ENCODE measurements around the gene ABHD17C.

ABHD17C gene

DNA sequence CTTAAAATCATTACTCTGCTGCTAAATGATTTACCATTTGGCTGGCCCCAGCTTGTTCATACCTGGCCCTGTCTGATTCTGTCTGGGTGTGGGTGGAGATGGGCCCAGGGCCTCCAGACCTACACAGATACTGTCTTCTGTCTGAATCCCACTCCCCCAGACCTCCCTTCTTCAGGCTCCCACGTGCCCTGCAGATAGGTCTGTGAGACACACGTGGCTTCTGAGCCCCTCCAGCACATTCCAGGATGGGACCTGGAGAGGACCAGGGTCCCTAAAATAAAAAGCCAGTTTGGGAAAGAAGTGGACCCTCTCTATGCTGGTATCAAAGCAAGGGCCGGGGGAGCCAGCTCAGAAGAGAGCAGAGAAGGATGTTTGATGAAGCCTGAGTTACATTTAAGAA is 69.4 kb downstream of the ABHD17C start:
- no peak for DNase-seq (ENCODE audit: low read depth in 2 of 2)

GRCh38 chr15:80766275-80766674 is 71.2 kb downstream of the ABHD17C start:
- no peak for DNase-seq (ENCODE audit: low read depth in 2 of 2)

- DNase-seq (ENCODE audit: low read depth in 2 of 2), result no peak
These were observed 73.0 kb downstream of the ABHD17C start for GRCh38 chr15:80768158-80768557.

- no peak for DNase-seq (ENCODE audit: low read depth in 2 of 2)
These were observed 74.2 kb downstream of the ABHD17C start for GRCh38 chr15:80769153-80769828.

- no peak for DNase-seq (ENCODE audit: low read depth in 2 of 2)
These were observed 75.0 kb downstream of the ABHD17C start for GRCh38 chr15:80769829-80770705.

- DNase-seq (ENCODE audit: low read depth in 2 of 2), result no peak
These were observed 78.0 kb downstream of the ABHD17C start for GRCh38 chr15:80773122-80773551.

- no peak for DNase-seq (ENCODE audit: low read depth in 2 of 2)
These were observed 78.8 kb downstream of the ABHD17C start for GRCh38 chr15:80773792-80774352.

- no peak for DNase-seq (ENCODE audit: low read depth in 2 of 2)
These were observed 79.4 kb downstream of the ABHD17C start for GRCh38 chr15:80774486-80774885.

- no peak for DNase-seq (ENCODE audit: low read depth in 2 of 2)
These were observed 80.2 kb downstream of the ABHD17C start for GRCh38 chr15:80775338-80775737.

- DNase-seq (ENCODE audit: low read depth in 2 of 2), result peak; percentile 31 to 62
These were observed 81.4 kb downstream of the ABHD17C start for GRCh38 chr15:80776420-80777045.

GRCh38 chr15:80777137-80777536 is 82.0 kb downstream of the ABHD17C start:
- DNase-seq (ENCODE audit: low read depth in 2 of 2), result no peak

- no peak for DNase-seq (ENCODE audit: low read depth in 2 of 2)
These were observed 82.9 kb downstream of the ABHD17C start for GRCh38 chr15:80777826-80778620.

- no peak for DNase-seq (ENCODE audit: low read depth in 2 of 2)
These were observed 83.5 kb downstream of the ABHD17C start for GRCh38 chr15:80778621-80778963.

- peak; percentile 21 to 54 for DNase-seq (ENCODE audit: low read depth in 2 of 2)
These were observed 84.0 kb downstream of the ABHD17C start, which contains the start of gene CEMIP for GRCh38 chr15:80778964-80779657. TSS of gene CEMIP (plus strand) at chr15:80779370. CDS start at chr15:80873880, 94,510 bp downstream.

GRCh38 chr15:80779658-80780415 is 84.7 kb downstream of the ABHD17C start:
- DNase-seq (ENCODE audit: low read depth in 2 of 2), result no peak

GRCh38 chr15:80780416-80781221 is 85.5 kb downstream of the ABHD17C start:
- no peak for DNase-seq (ENCODE audit: low read depth in 2 of 2)

- DNase-seq (ENCODE audit: low read depth in 2 of 2), result no peak
These were observed 88.2 kb downstream of the ABHD17C start for GRCh38 chr15:80783260-80783659.

DNA sequence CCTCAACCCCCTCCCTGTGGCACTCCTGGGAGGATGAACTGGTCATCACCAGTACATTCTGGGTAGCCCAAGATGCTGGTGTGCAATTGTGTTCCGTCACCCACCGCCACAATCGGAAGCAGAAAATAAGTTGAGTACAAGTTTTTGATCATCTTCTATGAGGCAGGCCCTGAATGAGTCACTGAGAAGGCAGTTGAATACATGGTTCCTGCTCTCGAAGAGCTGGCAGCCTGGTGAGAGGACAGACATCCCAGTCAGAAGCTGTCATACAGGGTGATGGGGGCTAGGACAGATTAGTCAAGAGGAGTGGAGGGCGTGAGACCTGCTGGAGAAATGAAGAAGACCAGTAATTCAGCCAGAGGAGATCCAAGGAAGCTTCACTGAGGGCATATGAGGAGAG is 90.2 kb downstream of the ABHD17C start:
- no peak for DNase-seq (ENCODE audit: low read depth in 2 of 2)

DNA sequence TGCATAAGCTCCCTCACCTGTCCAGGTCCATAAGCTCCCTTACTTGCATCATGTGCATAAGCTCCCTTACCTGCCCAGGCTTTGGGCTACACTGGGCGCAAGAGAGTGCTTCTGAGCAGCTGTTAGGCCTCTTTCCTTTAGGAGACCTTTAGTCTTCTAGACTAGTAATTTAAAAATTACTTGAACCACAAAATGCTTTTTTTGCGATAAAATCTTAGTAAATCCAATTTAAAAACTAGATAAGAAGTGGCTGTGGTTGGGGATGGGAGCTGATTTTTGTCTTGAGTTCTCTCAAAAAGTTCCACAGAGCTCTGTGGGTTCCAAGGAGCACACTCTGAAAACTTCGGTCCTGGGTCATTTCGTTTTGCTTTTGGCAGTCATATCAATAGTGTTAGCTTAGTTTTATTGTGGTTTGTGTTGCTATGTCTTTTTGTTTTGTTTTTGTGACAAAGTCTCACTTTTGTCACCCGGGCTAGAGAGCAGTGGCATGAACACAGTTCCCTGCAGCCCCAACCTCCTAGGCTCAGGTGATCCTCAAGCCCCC is 90.8 kb downstream of the ABHD17C start:
- no peak for DNase-seq (ENCODE audit: low read depth in 2 of 2)
